Measurements from ENCODE around the gene CELSR1. TPM values are rescaled to one million over a fixed set of nuclear protein-coding genes. Genes with fewer than 3 reads are reported as not detected.

Gene CELSR1
- 1 to 10 TPM; 1.9 to 4.2 (median 2.5) TPM for total RNA-seq
- long read RNA-seq, donor 1: 0 reads
- long read RNA-seq, donor 2, partial matches to known transcripts: 1 of 2 reads
- long read RNA-seq, donor 2, other reads (novel, unspliced or antisense): 1 of 2 reads

- Histone ChIP-seq H3K9me3 (no peaks in the 10 kb centered on the region), H3K4me3 (no peak within 1 kb of the TSS), H3K36me3 (ENCODE audit: low read depth) (no peaks in the 10 kb centered on the region), H3K4me1 (ENCODE audit: low read depth) (peaks cover 19% of the 10 kb centered on the region)
- peak in 2 of 3 donors; percentile 42 to 68 for DNase-seq
- peak; percentile 56 for ATAC-seq
- TF ChIP-seq CTCF (IDR thresholded peaks at IDR 0.05): no peak
- intact Hi-C loops (cut with DNase I, micrococcal nuclease): no loop called here
Observed at GRCh38 chr22:46537225-46537945, at the start of gene CELSR1. CELSR1 (minus strand) TSS chr22:46537620; CDS start chr22:46537170, 450 bp downstream.

- DNase-seq: no peak
- no peak overlapping the region for H3K4me3 ChIP-seq
- intact Hi-C loops (cut with DNase I, micrococcal nuclease): loop anchor here in 1 of 2 donors (1.0 kb wide), 1 partner anchor 24 kb away; no protein-coding TSS in a partner anchor
- ATAC-seq: peak; percentile 15
- H3K36me3 ChIP-seq (ENCODE audit: low read depth): no peaks in the 10 kb centered on the region
- no peak for TF ChIP-seq CTCF (IDR thresholded peaks at IDR 0.05)
- no peaks in the 10 kb centered on the region for H3K9me3 ChIP-seq
- peaks cover 63% of the 10 kb centered on the region for H3K4me1 ChIP-seq (ENCODE audit: low read depth)
Observed at GRCh38 chr22:46587061-46587460, 49.6 kb upstream of the CELSR1 start.

- no peaks in the 10 kb centered on the region for H3K36me3 ChIP-seq (ENCODE audit: low read depth)
- no peak for TF ChIP-seq CTCF (IDR thresholded peaks at IDR 0.05)
- peak; percentile 61 to 68 (median 67) for DNase-seq
- intact Hi-C loops (cut with DNase I, micrococcal nuclease): loop anchor here in 1 of 2 donors (1.0 kb wide), 1 partner anchor 23 kb away; no protein-coding TSS in a partner anchor
- ATAC-seq: peak; percentile 39
- H3K9me3 ChIP-seq: no peaks in the 10 kb centered on the region
- H3K4me1 ChIP-seq (ENCODE audit: low read depth): peaks cover 65% of the 10 kb centered on the region
- no peak overlapping the region for H3K4me3 ChIP-seq
Observed at GRCh38 chr22:46586531-46587011, 49.2 kb upstream of the CELSR1 start.

- Histone ChIP-seq H3K36me3 (ENCODE audit: low read depth) (no peaks in the 10 kb centered on the region), H3K4me3 (no peak overlapping the region), H3K9me3 (no peaks in the 10 kb centered on the region), H3K4me1 (ENCODE audit: low read depth) (peaks cover 70% of the 10 kb centered on the region)
- DNase-seq: peak; percentile 42 to 70 (median 63)
- intact Hi-C loops (cut with DNase I, micrococcal nuclease): no loop called here
- peak; percentile 19 for ATAC-seq
- no peak for TF ChIP-seq CTCF (IDR thresholded peaks at IDR 0.05)
Observed at GRCh38 chr22:46586123-46586519, 48.7 kb upstream of the CELSR1 start.

GRCh38 chr22:46585340-46586122 is 48.1 kb upstream of the CELSR1 start:
- Histone ChIP-seq H3K9me3 (no peaks in the 10 kb centered on the region), H3K4me3 (no peak overlapping the region), H3K36me3 (ENCODE audit: low read depth) (no peaks in the 10 kb centered on the region), H3K4me1 (ENCODE audit: low read depth) (peaks cover 74% of the 10 kb centered on the region)
- intact Hi-C loops (cut with DNase I, micrococcal nuclease): no loop called here
- DNase-seq: peak; percentile 21 to 51 (median 33)
- ATAC-seq: no peak
- no peak for TF ChIP-seq CTCF (IDR thresholded peaks at IDR 0.05)
